ENCODE measurements around the gene F13B. TPM values are rescaled to one million over a fixed set of nuclear protein-coding genes. Genes with fewer than 3 reads are reported as not detected.
"Not testable (repeated sequence)": the region's sequence is repeated elsewhere in the genome, so short reads cannot be mapped to it uniquely, and the experiment has no call there.

Gene F13B
- total RNA-seq, 4 donors from 2014 or later = not detected

DNA sequence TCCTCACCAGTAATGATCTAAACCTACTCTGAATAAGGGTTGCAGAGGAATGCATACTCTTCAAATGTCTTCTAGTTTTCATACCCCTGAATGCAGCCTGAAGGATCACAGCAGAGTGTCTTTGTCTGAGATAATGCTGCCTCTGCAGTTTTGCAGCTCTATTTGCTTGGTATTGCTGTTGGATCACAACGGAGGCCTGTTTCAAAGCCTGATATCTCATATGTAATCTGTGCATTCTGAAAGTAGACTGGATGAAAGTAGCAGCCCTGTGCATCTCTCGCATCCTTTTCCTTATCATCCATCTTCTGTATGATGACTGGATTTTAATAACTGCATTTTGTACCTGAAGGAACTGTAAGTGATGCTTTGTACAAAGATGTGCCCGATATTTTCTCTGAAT, 34.9 kb upstream of the F13B start:
- Histone ChIP-seq H3K36me3 (no peaks in the 10 kb centered on the region), H3K27ac (no peak overlapping the region), H3K4me1 (no peaks in the 10 kb centered on the region), H3K4me3 (no peak overlapping the region), H3K27me3 (no peaks in the 10 kb centered on the region), H3K9me3 (no peaks in the 10 kb centered on the region)
- DNase-seq (ENCODE audit: low spot score in 2 of 2) = no peak
- 71 to 76% methylated on average over 3 of the region's 3 CpGs for WGBS, 2 donors
- TF ChIP-seq EP300 (IDR thresholded peaks at IDR 0.05) = no peak
- TF ChIP-seq, protein P1, sequence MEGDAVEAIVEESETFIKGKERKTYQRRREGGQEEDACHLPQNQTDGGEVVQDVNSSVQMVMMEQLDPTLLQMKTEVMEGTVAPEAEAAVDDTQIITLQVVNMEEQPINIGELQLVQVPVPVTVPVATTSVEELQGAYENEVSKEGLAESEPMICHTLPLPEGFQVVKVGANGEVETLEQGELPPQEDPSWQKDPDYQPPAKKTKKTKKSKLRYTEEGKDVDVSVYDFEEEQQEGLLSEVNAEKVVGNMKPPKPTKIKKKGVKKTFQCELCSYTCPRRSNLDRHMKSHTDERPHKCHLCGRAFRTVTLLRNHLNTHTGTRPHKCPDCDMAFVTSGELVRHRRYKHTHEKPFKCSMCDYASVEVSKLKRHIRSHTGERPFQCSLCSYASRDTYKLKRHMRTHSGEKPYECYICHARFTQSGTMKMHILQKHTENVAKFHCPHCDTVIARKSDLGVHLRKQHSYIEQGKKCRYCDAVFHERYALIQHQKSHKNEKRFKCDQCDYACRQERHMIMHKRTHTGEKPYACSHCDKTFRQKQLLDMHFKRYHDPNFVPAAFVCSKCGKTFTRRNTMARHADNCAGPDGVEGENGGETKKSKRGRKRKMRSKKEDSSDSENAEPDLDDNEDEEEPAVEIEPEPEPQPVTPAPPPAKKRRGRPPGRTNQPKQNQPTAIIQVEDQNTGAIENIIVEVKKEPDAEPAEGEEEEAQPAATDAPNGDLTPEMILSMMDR (IDR thresholded peaks at IDR 0.05) = no peak
- no peak for TF ChIP-seq POLR2A (IDR thresholded peaks at IDR 0.05)

DNA sequence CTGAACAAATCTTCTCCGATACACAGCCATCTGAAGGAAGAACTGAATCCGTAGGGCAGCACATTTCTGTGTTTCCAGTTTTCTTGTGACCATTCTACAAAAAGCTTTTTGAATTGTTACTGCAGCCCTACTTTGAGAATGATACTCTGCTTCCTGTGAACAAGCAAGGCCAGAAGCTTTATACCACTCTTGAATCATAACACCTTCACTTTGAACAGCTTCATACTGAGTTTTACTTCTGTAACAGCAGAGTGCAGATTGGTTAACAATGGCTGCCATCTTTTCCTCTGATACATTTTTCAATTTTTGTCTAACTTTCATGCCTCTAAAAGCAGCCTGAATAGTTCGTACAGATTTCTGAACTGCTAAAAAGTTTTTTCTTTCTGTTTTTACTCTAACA, 33.6 kb upstream of the F13B start:
- Histone ChIP-seq H3K4me1 (no peaks in the 10 kb centered on the region), H3K36me3 (no peaks in the 10 kb centered on the region), H3K4me3 (no peak overlapping the region), H3K27me3 (no peaks in the 10 kb centered on the region), H3K27ac (peak overlapping the region in 1 of 4 donors; percentile 44), H3K9me3 (no peaks in the 10 kb centered on the region)
- 54 to 78% methylated on average over 3 of the region's 3 CpGs for WGBS, 2 donors
- TF ChIP-seq, protein P1 (IDR thresholded peaks at IDR 0.05) = no peak
- TF ChIP-seq EP300 (IDR thresholded peaks at IDR 0.05) = no peak
- TF ChIP-seq POLR2A (IDR thresholded peaks at IDR 0.05) = no peak
- DNase-seq (ENCODE audit: low spot score in 2 of 2) = no peak

DNA sequence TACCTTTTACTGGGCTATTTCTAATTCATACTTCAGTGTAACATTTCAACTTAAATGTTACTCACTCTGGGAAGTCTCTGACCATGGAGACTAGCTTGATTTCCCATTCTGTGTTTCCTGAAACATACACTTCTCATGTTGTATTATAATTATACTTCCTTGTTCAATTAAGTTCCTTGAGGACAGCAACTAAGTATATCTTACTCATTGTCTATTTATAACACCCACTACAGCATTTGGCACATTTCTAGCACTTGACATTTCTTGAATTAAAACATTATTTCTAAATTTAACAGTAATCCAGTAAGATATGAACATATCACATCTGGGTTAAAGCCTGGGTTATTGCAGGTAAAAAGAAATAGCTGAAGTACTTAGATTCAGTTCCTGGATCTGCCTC, 32.4 kb upstream of the F13B start:
- no peaks in the 10 kb centered on the region for H3K27me3 ChIP-seq
- TF ChIP-seq, protein P1 (IDR thresholded peaks at IDR 0.05) = no peak
- TF ChIP-seq POLR2A (IDR thresholded peaks at IDR 0.05) (no peak), EP300 (IDR thresholded peaks at IDR 0.05) (no peak)
- H3K4me1 ChIP-seq = no peaks in the 10 kb centered on the region
- H3K9me3 ChIP-seq = no peaks in the 10 kb centered on the region
- no peak overlapping the region for H3K4me3 ChIP-seq
- no peak for DNase-seq (ENCODE audit: low spot score in 2 of 2)
- H3K27ac ChIP-seq = no peak overlapping the region
- no peaks in the 10 kb centered on the region for H3K36me3 ChIP-seq

DNA sequence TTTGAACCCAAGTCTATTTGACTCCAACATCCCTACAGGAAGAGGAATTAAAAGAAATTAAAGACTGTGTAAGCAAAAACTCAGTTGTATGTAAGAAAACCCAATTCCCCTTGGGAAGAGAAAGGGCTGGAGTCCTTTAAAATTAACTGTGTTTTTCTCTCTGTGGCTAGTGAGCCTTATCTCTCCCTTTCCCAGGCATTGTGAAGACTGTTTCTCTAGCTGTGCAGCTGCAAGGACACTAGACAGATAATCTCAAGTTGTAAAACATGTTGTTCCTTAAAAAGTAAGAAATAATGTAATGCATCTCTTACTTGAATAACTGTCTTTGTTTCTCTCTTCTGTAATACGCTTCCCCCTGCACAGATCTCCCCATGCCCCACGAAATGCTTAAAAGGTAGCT, 29.9 kb upstream of the F13B start:
- H3K27me3 ChIP-seq; DNase-seq (ENCODE audit: low spot score in 2 of 2); H3K9me3 ChIP-seq; H3K4me3 ChIP-seq; H3K4me1 ChIP-seq; H3K36me3 ChIP-seq; H3K27ac ChIP-seq: not testable (repeated sequence)
- WGBS, 2 donors = 85 to 93% methylated on average over 2 of the region's 2 CpGs

DNA sequence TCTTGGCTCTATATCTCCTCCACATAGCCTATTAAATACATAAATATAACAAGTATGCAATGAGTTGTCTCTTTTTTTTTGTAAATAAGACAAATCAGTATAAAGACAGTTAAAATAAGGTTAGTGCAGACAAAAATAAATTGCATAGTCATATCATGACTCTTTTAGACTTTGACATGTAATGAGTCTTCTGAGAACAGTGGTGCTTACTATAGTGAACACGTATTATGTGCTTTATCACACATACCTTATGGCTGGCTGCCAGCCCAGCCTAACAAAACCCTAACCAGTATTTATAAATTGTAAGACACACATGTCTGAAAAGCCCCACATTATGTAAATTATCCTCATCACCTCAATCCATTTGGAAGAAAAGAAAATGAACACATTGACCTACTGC, 29.1 kb upstream of the F13B start:
- Histone ChIP-seq H3K9me3 (no peaks in the 10 kb centered on the region), H3K4me1 (no peaks in the 10 kb centered on the region), H3K27me3 (no peaks in the 10 kb centered on the region), H3K36me3 (no peaks in the 10 kb centered on the region), H3K4me3 (no peak overlapping the region), H3K27ac (no peak overlapping the region)
- DNase-seq (ENCODE audit: low spot score in 2 of 2) = no peak
- no peak for TF ChIP-seq POLR2A (IDR thresholded peaks at IDR 0.05)
- TF ChIP-seq EP300 (IDR thresholded peaks at IDR 0.05) = no peak
- TF ChIP-seq, protein P1 (IDR thresholded peaks at IDR 0.05) = no peak
- WGBS, 2 donors = 73 to 85% methylated on average over 1 of the region's 1 CpG

DNA sequence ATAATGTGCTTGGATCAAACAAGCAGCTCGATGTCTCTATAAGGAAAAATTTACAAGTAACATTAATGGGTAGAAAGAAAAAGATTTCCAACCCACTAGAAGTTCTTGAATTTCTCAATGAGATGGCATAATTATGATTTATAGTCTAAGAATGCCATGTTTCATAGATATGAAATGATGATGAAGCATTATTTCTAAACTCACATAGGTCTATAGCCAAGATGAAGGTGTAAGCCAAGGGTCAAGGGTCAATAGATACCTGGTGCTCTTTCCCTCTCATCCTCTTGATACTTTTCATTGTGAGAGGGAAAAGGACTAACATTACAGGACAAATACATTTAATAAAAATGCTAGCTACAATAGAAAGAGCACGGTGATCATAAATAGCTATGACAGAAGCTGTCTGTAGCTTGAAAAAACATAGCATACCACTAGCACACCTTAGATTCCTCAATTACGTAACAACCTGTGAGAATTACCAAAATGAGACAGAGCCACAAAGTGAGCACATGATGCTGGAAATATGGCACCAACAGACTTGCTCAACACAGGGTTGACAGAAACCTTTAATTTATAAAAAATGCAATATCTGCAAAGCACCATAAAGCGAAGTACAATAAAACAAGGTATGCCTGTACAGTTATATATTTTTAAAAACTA, 26.3 kb upstream of the F13B start:
- H3K27me3 ChIP-seq = no peaks in the 10 kb centered on the region
- WGBS, 2 donors = 97 to 98% methylated on average over 4 of the region's 4 CpGs
- H3K36me3 ChIP-seq = no peaks in the 10 kb centered on the region
- no peaks in the 10 kb centered on the region for H3K4me1 ChIP-seq
- TF ChIP-seq EP300 (IDR thresholded peaks at IDR 0.05) (no peak), POLR2A (IDR thresholded peaks at IDR 0.05) (no peak)
- TF ChIP-seq, protein P1 (IDR thresholded peaks at IDR 0.05) = no peak
- no peak overlapping the region for H3K4me3 ChIP-seq
- DNase-seq (ENCODE audit: low spot score in 2 of 2) = no peak
- H3K9me3 ChIP-seq = no peaks in the 10 kb centered on the region
- H3K27ac ChIP-seq = no peak overlapping the region

Measured in tibial nerve (tissue), 4 donors.